Chondrocyte (in vitro differentiated cells): Measurements from ENCODE around the gene TRDMT1. TPM values are rescaled to one million over a fixed set of nuclear protein-coding genes. Genes with fewer than 3 reads are reported as not detected.

Experiments used
- DNase-seq: peaks from one replicate; pipeline ENCODE4 v3.0.0; 2021; ENCODE audit warnings: mixed read lengths, low spot score
- H3K27ac Mint-ChIP-seq: one replicate; pipeline ENCODE4 v1.8.0; 2021; ENCODE audit warnings: mild to moderate bottlenecking, moderate library complexity, mixed read lengths; ENCODE audit not compliant: unreplicated experiment
- H3K27me3 Mint-ChIP-seq: 2 replicates; pipeline ENCODE4 v1.8.0; 2021; ENCODE audit warnings: low read depth, mixed read lengths
- H3K36me3 Mint-ChIP-seq: 2 replicates; pipeline ENCODE4 v1.8.0; 2021; ENCODE audit warnings: low read depth, mixed read lengths
- H3K4me1 Mint-ChIP-seq: 2 replicates; pipeline ENCODE4 v1.8.0; 2021; ENCODE audit warnings: low read depth, mild to moderate bottlenecking, mixed read lengths
- H3K4me3 Mint-ChIP-seq: one replicate; pipeline ENCODE4 v1.8.0; 2021; ENCODE audit warnings: mild to moderate bottlenecking, moderate library complexity, mixed read lengths; ENCODE audit not compliant: unreplicated experiment
- H3K9me3 Mint-ChIP-seq: 2 replicates; pipeline ENCODE4 v1.8.0; 2021; ENCODE audit warnings: low read depth, mixed read lengths
- CTCF ChIP-seq: fragments of 200-600 bp; sonication (generic); IDR thresholded peaks from 2 replicates; pipeline ENCODE4 v1.5.0; 2021; ENCODE audit warnings: antibody characterized with exemption, mild to moderate bottlenecking, moderate library complexity
- total RNA-seq: library from RNA; stranded (reverse); gene quantifications from 3 replicates; pipeline ENCODE4 v1.2.1, GENCODE V29; 2021

Gene TRDMT1
- total RNA-seq, 1 donor from 2014 or later, result 4.7 TPM

GRCh38 chr10:17176091-17176490, 25.4 kb downstream of the TRDMT1 start:
- Mint-ChIP-seq H3K4me1 (peaks cover 27% of the 10 kb centered on the region), H3K27me3 (no peaks in the 10 kb centered on the region), H3K9me3 (no peaks in the 10 kb centered on the region), H3K4me3 (no peak overlapping the region), H3K36me3 (peaks cover 2% of the 10 kb centered on the region), H3K27ac (no peak overlapping the region)
- DNase-seq, result no peak
- no peak for TF ChIP-seq CTCF

GRCh38 chr10:17175551-17175950, 25.9 kb downstream of the TRDMT1 start:
- Mint-ChIP-seq H3K4me3 (no peak overlapping the region), H3K4me1 (peaks cover 27% of the 10 kb centered on the region), H3K27me3 (no peaks in the 10 kb centered on the region), H3K9me3 (no peaks in the 10 kb centered on the region), H3K27ac (peak overlapping the region; percentile 75), H3K36me3 (peaks cover 2% of the 10 kb centered on the region)
- no peak for DNase-seq
- no peak for TF ChIP-seq CTCF

GRCh38 chr10:17174626-17175025, 26.8 kb downstream of the TRDMT1 start:
- Mint-ChIP-seq H3K4me1 (peaks cover 25% of the 10 kb centered on the region), H3K27me3 (no peaks in the 10 kb centered on the region), H3K27ac (no peak overlapping the region), H3K9me3 (no peaks in the 10 kb centered on the region), H3K4me3 (no peak overlapping the region), H3K36me3 (peaks cover 2% of the 10 kb centered on the region)
- TF ChIP-seq CTCF, result no peak
- no peak for DNase-seq

- Mint-ChIP-seq H3K27me3 (no peaks in the 10 kb centered on the region), H3K36me3 (peaks cover 2% of the 10 kb centered on the region), H3K9me3 (no peaks in the 10 kb centered on the region), H3K4me3 (no peak overlapping the region), H3K27ac (no peak overlapping the region), H3K4me1 (peaks cover 16% of the 10 kb centered on the region)
- TF ChIP-seq CTCF, result no peak
- DNase-seq, result no peak
Observed at GRCh38 chr10:17171141-17171641, 30.3 kb downstream of the TRDMT1 start.

- no peak overlapping the region for H3K4me3 Mint-ChIP-seq
- H3K9me3 Mint-ChIP-seq, result peaks cover under 1% of the 10 kb centered on the region
- no peak for DNase-seq
- peaks cover 2% of the 10 kb centered on the region for H3K36me3 Mint-ChIP-seq
- H3K27ac Mint-ChIP-seq, result no peak overlapping the region
- no peaks in the 10 kb centered on the region for H3K27me3 Mint-ChIP-seq
- peaks cover 6% of the 10 kb centered on the region for H3K4me1 Mint-ChIP-seq
- no peak for TF ChIP-seq CTCF
Observed at GRCh38 chr10:17169803-17170202, 31.7 kb downstream of the TRDMT1 start.
